GM23338 (cell line): ENCODE results near the gene CACNA1B. TPM values are rescaled to one million over a fixed set of nuclear protein-coding genes. Genes with fewer than 3 reads are reported as not detected.

Experiments
- ATAC-seq: fragments of 200-7000 bp; cut with Tn5 transposase; 3 replicates; pipeline ENCODE4 v1.9.1; 2020
- DNase-seq: peaks from one replicate; pipeline ENCODE4 v3.0.0-alpha.2; 2015; ENCODE audit warnings: low spot score
- H2AFZ ChIP-seq: fragments of 200-600 bp; sonication (generic); 2 replicates; pipeline ENCODE4 v1.8.0; 2016; ENCODE audit warnings: antibody characterized with exemption, mild to moderate bottlenecking, moderate library complexity
- H3F3A ChIP-seq: fragments of 200-600 bp; sonication (generic); replicated peaks from 2 replicates; pipeline ENCODE4 v1.8.0; 2017; ENCODE audit warnings: antibody characterized with exemption, mixed run types, low read depth
- H3K27ac ChIP-seq: fragments of 200-600 bp; sonication (generic); 2 replicates; pipeline ENCODE4 v1.6.1; 2016; ENCODE audit warnings: low read depth
- H3K27me3 ChIP-seq: fragments of 200-600 bp; sonication (generic); 2 replicates; pipeline ENCODE4 v1.8.0; 2016; ENCODE audit warnings: mild to moderate bottlenecking, mixed run types, moderate library complexity; ENCODE audit not compliant: insufficient read depth
- H3K36me3 ChIP-seq: fragments of 200-600 bp; sonication (generic); 2 replicates; pipeline ENCODE4 v1.8.0; 2016; ENCODE audit warnings: mild to moderate bottlenecking; ENCODE audit not compliant: insufficient read depth
- H3K4me1 ChIP-seq: fragments of 200-600 bp; sonication (generic); 2 replicates; pipeline ENCODE4 v1.8.0; 2016; ENCODE audit warnings: mild to moderate bottlenecking, moderate library complexity; ENCODE audit not compliant: insufficient read depth
- H3K4me2 ChIP-seq: fragments of 200-600 bp; sonication (generic); 2 replicates; pipeline ENCODE4 v1.7.1; 2017; ENCODE audit warnings: mixed run types
- H3K4me3 ChIP-seq: fragments of 200-600 bp; sonication (generic); 2 replicates; pipeline ENCODE4 v1.6.1; 2016; ENCODE audit warnings: mixed run types
- H3K79me2 ChIP-seq: fragments of 200-600 bp; sonication (generic); replicated peaks from 2 replicates; pipeline ENCODE4 v1.8.0; 2017; ENCODE audit warnings: mild to moderate bottlenecking; ENCODE audit not compliant: insufficient read depth
- H3K9me2 ChIP-seq: fragments of 200-600 bp; sonication (generic); 2 replicates; pipeline ENCODE4 v1.8.0; 2017; ENCODE audit not compliant: insufficient read depth
- H4K20me1 ChIP-seq: fragments of 200-600 bp; sonication (generic); replicated peaks from 2 replicates; pipeline ENCODE4 v1.8.0; 2017; ENCODE audit warnings: mild to moderate bottlenecking; ENCODE audit not compliant: insufficient read depth
- H3K27ac Mint-ChIP-seq: 2 replicates; pipeline ENCODE4 v1.8.0; 2020; ENCODE audit warnings: inconsistent platforms, mild to moderate bottlenecking, moderate library complexity, mixed read lengths
- H3K27me3 Mint-ChIP-seq: 3 replicates; pipeline ENCODE4 v1.8.0; 2022; ENCODE audit warnings: low read depth, mild to moderate bottlenecking, moderate library complexity, mixed read lengths, inconsistent platforms; ENCODE audit not compliant: insufficient read depth, poor library complexity
- H3K36me3 Mint-ChIP-seq: 3 replicates; pipeline ENCODE4 v1.8.0; 2021; ENCODE audit warnings: low read depth, mild to moderate bottlenecking, inconsistent platforms, moderate library complexity, mixed read lengths
- H3K4me1 Mint-ChIP-seq: 3 replicates; pipeline ENCODE4 v1.8.0; 2020; ENCODE audit warnings: mild to moderate bottlenecking, inconsistent platforms, mixed read lengths
- H3K4me3 Mint-ChIP-seq: 3 replicates; pipeline ENCODE4 v1.8.0; 2021; ENCODE audit warnings: moderate library complexity, mild to moderate bottlenecking, inconsistent platforms, mixed read lengths
- H3K9me3 Mint-ChIP-seq: 3 replicates; pipeline ENCODE4 v1.8.0; 2020; ENCODE audit warnings: moderate library complexity, mild to moderate bottlenecking, inconsistent platforms, mixed read lengths
- CREB1 ChIP-seq: fragments of 250-450 bp; sonication (Bioruptor Pico); IDR thresholded peaks from 2 replicates; pipeline ENCODE4 v1.5.0; 2020; ENCODE audit warnings: low read depth, mild to moderate bottlenecking, moderate library complexity
- EZH2 ChIP-seq: fragments of 200-600 bp; sonication (generic); IDR thresholded peaks from one replicate; pipeline ENCODE4 v1.8.0; 2017; ENCODE audit warnings: antibody characterized with exemption, mild to moderate bottlenecking, low read depth; ENCODE audit not compliant: unreplicated experiment
- EZH2phosphoT487 ChIP-seq: fragments of 200-600 bp; sonication (generic); IDR thresholded peaks from one replicate; pipeline ENCODE4 v1.8.1; 2018; ENCODE audit warnings: antibody characterized with exemption; ENCODE audit not compliant: unreplicated experiment
- JUNB ChIP-seq: IDR thresholded peaks from one replicate; pipeline ENCODE4 v1.6.1; 2016; ENCODE audit warnings: antibody characterized with exemption; ENCODE audit not compliant: unreplicated experiment
- NANOG ChIP-seq: IDR thresholded peaks from 2 replicates; pipeline ENCODE4 v1.6.1; 2016; ENCODE audit warnings: antibody characterized with exemption, borderline replicate concordance
- ZNF331 ChIP-seq: fragments of 250-450 bp; sonication (Bioruptor Pico); IDR thresholded peaks from 2 replicates; pipeline ENCODE4 v1.5.0; 2020; ENCODE audit warnings: low read depth, mild to moderate bottlenecking, moderate library complexity
- polyA plus RNA-seq: library from polyadenylated mRNA; unstranded; fragments of >200 nt; fragmentation: Nextera tagmentation; extraction: Ambion mirVana; gene quantifications from 2 replicates; pipeline ENCODE4 v1.2.1, GENCODE V29; 2016
- total RNA-seq: library from RNA; depleted of rRNA; stranded (reverse); fragments of >200 nt; shearing (Covaris generic); gene quantifications from 2 replicates; pipeline ENCODE4 v1.2.3, GENCODE V29; 2014
- TF ChIP-seq, protein P1 (sequence below): fragments of 250-450 bp; sonication (Bioruptor Pico); IDR thresholded peaks from 2 replicates; pipeline ENCODE4 v1.5.0; 2020; ENCODE audit warnings: mild to moderate bottlenecking, moderate library complexity
- TF ChIP-seq, protein P2 (sequence below): IDR thresholded peaks from 2 replicates; pipeline ENCODE4 v1.6.1; 2016; ENCODE audit warnings: antibody characterized with exemption
- TF ChIP-seq, protein P3 (sequence below): IDR thresholded peaks from one replicate; pipeline ENCODE4 v1.6.1; 2018; ENCODE audit warnings: antibody characterized with exemption; ENCODE audit not compliant: unreplicated experiment

The CACNA1B gene
- total and polyA plus RNA-seq, 2 experiments from 2014 or later: 1.1 to 10.4 TPM

DNA sequence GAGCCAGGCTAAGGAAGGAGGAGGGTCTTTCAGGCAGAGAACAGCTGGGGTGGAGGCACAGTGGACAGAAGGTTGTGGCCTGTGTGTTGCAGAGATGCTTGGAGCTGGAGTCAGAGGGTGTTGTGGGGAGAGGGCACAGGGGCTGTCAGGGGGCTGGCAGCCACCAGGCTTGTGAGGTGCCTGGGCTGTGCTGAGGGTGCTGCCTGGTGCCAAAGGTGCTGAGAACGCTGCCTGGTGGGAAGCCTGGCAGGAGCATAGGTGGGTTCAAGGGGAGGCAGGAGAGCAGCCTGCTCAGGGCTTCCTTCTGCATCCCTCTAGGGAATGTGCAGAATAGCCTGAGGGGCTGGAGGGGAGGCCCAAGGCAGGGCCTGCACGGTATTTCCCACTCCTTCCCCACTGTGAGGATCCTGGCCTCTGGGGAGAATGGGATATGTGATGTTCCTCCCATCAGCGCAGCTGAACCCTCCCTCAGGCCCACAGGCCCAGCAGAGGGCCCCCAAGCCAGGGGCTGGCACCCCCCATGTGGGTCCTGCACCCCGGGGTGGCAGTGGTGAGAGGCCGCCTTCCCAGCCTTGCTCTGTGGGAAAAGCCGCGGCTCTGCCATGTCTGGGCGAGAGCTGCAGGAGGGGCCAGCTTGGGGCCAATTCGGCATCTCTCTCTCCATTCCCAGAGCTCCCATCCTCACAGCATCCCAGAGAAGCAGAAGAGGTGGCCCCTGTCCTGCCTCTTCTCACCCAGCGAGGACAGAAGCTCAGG is 76.3 kb downstream of the CACNA1B start:
- no peak overlapping the region for H3K4me3 ChIP-seq
- Mint-ChIP-seq H3K4me1 (no peaks in the 10 kb centered on the region; the same call in 2 of the 3 replicates), H3K36me3 (peaks cover 18% of the 10 kb centered on the region; the same call in 2 of the 3 replicates), H3K27ac (peak overlapping the region; percentile 65; the same call in 1 of the 2 replicates), H3K9me3 (no peaks in the 10 kb centered on the region; the same call in 2 of the 3 replicates), H3K27me3 (peaks cover 13% of the 10 kb centered on the region), H3K4me3 (no peak overlapping the region)
- no peaks in the 10 kb centered on the region for H3K27me3 ChIP-seq
- H4K20me1 ChIP-seq: no peaks in the 10 kb centered on the region; the same call in 1 of the 2 replicates
- H3K27ac ChIP-seq: no peak overlapping the region
- DNase-seq (no peak), ATAC-seq (no peak)
- no peak overlapping the region for H3K4me2 ChIP-seq
- H3K36me3 ChIP-seq: no peaks in the 10 kb centered on the region
- no peak for TF ChIP-seq EZH2
- TF ChIP-seq, protein P1, sequence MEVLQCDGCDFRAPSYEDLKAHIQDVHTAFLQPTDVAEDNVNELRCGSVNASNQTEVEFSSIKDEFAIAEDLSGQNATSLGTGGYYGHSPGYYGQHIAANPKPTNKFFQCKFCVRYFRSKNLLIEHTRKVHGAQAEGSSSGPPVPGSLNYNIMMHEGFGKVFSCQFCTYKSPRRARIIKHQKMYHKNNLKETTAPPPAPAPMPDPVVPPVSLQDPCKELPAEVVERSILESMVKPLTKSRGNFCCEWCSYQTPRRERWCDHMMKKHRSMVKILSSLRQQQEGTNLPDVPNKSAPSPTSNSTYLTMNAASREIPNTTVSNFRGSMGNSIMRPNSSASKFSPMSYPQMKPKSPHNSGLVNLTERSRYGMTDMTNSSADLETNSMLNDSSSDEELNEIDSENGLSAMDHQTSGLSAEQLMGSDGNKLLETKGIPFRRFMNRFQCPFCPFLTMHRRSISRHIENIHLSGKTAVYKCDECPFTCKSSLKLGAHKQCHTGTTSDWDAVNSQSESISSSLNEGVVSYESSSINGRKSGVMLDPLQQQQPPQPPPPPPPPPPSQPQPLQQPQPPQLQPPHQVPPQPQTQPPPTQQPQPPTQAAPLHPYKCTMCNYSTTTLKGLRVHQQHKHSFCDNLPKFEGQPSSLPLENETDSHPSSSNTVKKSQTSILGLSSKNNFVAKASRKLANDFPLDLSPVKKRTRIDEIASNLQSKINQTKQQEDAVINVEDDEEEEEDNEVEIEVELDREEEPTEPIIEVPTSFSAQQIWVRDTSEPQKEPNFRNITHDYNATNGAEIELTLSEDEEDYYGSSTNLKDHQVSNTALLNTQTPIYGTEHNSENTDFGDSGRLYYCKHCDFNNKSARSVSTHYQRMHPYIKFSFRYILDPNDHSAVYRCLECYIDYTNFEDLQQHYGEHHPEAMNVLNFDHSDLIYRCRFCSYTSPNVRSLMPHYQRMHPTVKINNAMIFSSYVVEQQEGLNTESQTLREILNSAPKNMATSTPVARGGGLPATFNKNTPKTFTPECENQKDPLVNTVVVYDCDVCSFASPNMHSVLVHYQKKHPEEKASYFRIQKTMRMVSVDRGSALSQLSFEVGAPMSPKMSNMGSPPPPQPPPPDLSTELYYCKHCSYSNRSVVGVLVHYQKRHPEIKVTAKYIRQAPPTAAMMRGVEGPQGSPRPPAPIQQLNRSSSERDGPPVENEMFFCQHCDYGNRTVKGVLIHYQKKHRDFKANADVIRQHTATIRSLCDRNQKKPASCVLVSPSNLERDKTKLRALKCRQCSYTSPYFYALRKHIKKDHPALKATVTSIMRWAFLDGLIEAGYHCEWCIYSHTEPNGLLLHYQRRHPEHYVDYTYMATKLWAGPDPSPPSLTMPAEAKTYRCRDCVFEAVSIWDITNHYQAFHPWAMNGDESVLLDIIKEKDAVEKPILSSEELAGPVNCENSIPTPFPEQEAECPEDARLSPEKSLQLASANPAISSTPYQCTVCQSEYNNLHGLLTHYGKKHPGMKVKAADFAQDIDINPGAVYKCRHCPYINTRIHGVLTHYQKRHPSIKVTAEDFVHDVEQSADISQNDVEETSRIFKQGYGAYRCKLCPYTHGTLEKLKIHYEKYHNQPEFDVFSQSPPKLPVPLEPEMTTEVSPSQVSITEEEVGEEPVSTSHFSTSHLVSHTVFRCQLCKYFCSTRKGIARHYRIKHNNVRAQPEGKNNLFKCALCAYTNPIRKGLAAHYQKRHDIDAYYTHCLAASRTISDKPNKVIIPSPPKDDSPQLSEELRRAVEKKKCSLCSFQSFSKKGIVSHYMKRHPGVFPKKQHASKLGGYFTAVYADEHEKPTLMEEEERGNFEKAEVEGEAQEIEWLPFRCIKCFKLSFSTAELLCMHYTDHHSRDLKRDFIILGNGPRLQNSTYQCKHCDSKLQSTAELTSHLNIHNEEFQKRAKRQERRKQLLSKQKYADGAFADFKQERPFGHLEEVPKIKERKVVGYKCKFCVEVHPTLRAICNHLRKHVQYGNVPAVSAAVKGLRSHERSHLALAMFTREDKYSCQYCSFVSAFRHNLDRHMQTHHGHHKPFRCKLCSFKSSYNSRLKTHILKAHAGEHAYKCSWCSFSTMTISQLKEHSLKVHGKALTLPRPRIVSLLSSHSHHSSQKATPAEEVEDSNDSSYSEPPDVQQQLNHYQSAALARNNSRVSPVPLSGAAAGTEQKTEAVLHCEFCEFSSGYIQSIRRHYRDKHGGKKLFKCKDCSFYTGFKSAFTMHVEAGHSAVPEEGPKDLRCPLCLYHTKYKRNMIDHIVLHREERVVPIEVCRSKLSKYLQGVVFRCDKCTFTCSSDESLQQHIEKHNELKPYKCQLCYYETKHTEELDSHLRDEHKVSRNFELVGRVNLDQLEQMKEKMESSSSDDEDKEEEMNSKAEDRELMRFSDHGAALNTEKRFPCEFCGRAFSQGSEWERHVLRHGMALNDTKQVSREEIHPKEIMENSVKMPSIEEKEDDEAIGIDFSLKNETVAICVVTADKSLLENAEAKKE (CRISPR knock-in tag): no peak
- no peak for TF ChIP-seq ZNF331 (CRISPR knock-in tag)
- TF ChIP-seq NANOG: no peak
- TF ChIP-seq EZH2phosphoT487: no peak
- TF ChIP-seq, protein P2, sequence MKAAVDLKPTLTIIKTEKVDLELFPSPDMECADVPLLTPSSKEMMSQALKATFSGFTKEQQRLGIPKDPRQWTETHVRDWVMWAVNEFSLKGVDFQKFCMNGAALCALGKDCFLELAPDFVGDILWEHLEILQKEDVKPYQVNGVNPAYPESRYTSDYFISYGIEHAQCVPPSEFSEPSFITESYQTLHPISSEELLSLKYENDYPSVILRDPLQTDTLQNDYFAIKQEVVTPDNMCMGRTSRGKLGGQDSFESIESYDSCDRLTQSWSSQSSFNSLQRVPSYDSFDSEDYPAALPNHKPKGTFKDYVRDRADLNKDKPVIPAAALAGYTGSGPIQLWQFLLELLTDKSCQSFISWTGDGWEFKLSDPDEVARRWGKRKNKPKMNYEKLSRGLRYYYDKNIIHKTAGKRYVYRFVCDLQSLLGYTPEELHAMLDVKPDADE: no peak
- TF ChIP-seq, protein P3, sequence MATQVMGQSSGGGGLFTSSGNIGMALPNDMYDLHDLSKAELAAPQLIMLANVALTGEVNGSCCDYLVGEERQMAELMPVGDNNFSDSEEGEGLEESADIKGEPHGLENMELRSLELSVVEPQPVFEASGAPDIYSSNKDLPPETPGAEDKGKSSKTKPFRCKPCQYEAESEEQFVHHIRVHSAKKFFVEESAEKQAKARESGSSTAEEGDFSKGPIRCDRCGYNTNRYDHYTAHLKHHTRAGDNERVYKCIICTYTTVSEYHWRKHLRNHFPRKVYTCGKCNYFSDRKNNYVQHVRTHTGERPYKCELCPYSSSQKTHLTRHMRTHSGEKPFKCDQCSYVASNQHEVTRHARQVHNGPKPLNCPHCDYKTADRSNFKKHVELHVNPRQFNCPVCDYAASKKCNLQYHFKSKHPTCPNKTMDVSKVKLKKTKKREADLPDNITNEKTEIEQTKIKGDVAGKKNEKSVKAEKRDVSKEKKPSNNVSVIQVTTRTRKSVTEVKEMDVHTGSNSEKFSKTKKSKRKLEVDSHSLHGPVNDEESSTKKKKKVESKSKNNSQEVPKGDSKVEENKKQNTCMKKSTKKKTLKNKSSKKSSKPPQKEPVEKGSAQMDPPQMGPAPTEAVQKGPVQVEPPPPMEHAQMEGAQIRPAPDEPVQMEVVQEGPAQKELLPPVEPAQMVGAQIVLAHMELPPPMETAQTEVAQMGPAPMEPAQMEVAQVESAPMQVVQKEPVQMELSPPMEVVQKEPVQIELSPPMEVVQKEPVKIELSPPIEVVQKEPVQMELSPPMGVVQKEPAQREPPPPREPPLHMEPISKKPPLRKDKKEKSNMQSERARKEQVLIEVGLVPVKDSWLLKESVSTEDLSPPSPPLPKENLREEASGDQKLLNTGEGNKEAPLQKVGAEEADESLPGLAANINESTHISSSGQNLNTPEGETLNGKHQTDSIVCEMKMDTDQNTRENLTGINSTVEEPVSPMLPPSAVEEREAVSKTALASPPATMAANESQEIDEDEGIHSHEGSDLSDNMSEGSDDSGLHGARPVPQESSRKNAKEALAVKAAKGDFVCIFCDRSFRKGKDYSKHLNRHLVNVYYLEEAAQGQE: no peak
- no peak for TF ChIP-seq JUNB
- TF ChIP-seq CREB1 (CRISPR knock-in tag): no peak
- H3K9me2 ChIP-seq: no peaks in the 10 kb centered on the region
- H2AFZ ChIP-seq: no peak overlapping the region
- no peaks in the 10 kb centered on the region for H3K4me1 ChIP-seq
- H3F3A ChIP-seq: no peaks in the 10 kb centered on the region
- no peaks in the 10 kb centered on the region for H3K79me2 ChIP-seq
